Fibroblast of skin of right biceps (primary cell): ENCODE measurements around the gene FKBP15.
"Not testable (repeated sequence)": the region's sequence is repeated elsewhere in the genome, so short reads cannot be mapped to it uniquely, and the experiment has no call there.

Source experiments
- DNase-seq: peaks from one replicate; pipeline ENCODE4 v3.0.0-alpha.2; 2013

FKBP15 gene

GRCh38 chr9:113221003-113221799, at the start of gene FKBP15, which contains the start of gene SLC31A1:
FKBP15 (minus strand) TSS chr9:113221277; CDS start chr9:113221243, 34 bp downstream.
SLC31A1 (plus strand) TSS chr9:113221544; CDS start chr9:113256149, 34,605 bp downstream.
- DNase-seq, result peak; percentile 99

DNA sequence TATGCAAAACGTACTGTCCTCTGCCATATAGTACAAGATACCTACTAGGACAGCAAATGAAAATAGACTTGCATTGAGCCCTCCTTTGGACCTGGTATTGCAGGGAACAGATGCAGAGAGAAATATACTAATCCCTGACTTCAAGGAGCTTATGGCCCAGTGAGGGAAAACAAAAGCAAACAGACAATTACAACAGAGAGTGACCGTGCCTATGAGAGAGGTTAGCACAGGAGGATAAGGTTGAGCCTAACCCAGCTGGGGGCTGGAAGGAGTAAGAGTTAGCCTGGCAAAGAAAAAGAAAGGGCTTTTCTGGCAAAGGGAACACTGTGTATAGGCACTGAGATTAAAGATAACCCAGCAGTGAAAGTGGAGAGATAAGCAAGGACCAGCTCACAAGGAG, 48.8 kb upstream of the FKBP15 start:
- no peak for DNase-seq

GRCh38 chr9:113269355-113269754, 48.3 kb upstream of the FKBP15 start:
- DNase-seq, result no peak

DNA sequence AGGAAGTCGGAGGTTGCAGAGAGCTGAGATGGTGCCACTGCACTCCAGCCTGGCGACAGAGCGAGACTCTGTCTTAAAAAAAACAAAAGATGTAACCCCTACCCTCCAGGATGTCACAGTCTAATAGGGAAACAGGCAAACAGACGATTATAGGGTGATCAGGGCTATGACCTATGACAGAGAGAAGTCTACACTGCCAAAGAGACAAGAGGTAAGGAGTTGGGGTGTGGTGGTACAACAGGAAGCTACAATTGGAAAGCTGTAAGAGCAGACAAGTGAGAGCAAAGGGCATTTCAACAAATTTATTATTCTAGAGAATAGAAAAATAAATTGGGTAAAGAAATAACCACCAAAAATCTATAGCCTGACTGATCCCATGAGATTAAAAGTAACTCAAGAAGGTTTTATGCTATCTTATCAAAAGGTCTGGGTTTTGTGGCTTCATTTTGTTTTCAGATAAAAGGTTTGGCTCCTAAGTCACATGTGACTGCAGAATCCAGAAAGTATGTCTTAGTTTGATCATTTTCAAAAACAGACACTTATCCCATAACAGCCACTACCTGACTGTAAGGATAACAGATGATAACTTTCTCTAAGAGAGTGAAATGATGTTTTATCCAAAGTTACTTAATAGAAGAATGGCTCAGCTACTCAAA, 47.0 kb upstream of the FKBP15 start:
- DNase-seq, result no peak

DNA sequence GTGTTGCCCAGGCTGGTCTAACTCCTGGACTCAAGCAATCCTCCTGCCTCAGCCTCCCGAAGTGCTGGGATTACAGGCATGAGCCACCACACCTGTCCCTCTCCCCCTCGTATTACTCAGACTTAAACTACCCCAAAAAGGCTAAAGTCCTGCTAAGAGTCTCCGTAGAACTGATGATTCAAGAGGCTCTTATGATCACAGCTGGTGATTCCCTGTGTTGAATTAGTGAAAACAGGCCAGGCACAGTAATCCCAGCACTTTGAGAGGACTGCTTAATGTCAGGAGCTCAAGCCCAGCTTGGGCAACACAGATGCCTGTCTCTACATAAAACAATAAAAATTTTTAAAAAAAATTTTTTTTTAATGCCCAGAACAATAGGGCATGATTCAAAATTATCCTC, 45.1 kb upstream of the FKBP15 start:
- DNase-seq, result no peak

DNA sequence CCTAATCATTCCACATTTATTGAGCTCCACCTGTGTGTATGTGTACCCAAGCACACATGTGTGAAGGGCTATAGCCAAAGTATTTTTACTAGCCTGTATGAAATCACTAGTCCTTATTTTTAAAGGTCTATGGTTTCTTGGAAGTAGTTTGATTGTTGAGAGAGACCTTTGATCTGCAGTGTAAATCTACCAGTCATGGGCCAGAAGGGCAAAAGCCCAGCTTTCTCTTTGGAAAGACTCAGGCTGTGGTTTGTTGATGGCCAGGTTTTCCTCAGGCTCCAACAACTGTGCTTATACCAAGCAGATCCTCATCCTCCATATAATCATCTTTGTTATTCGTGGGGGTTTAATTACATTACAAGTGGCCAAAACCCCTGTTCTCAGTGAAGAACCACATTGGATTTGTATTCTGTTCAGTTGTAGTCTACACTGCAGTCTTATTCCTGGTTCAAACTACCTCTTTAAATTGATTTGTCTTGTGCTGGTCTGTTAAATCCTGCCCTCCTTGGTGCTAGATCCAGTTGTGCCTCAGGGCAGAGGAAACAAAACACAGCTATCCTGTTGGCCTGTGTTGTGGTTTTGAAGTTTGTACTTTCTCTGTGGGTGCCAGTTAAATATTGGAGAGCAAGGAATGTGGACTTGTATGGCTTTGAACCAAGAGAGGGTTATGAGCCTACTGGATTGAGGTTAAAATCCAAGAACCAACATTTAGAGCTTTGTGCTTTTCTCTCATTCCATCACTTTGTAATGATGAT, 41.0 kb upstream of the FKBP15 start:
- DNase-seq, result no peak

DNA sequence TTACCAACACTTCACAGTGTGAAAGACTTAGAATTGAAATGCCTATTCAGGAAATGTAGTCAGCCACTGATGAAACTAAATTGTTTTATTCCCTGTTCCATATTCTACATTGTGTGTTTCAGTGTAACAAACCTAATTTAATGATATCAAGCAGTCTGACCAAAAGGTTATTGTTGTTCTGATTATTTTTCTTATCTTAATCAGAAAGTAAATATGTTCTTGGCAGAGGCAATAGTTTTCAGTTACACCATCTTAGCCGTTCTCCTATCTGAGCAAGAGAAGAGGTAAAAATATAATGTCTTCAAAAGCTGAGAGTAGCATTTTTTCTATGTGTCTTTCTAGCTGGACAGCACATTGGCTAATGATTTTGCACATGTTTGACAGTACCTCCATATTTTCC, 37.2 kb upstream of the FKBP15 start:
- DNase-seq, result no peak

GRCh38 chr9:113257863-113258262, 36.8 kb upstream of the FKBP15 start:
- no peak for DNase-seq

DNA sequence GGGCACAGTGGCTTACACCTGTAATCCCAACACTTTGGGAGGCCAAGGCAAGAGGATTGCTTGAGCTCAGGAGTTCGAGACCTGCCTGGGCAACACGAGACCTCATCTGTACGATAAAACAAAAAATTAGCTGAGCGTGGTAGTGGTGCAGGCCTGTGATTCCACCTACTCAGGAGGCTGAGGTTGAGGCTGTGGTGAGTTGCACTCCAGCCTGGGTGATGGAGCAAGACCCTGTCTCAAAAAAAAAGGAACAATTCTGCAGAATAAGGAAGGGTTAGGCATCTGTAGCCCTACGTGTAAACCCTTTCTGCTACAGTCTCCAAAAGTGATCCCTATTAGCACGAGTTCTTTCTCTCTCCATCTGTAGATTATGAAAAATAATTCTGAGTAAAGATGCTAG, 34.4 kb upstream of the FKBP15 start:
- DNase-seq, result no peak

DNA sequence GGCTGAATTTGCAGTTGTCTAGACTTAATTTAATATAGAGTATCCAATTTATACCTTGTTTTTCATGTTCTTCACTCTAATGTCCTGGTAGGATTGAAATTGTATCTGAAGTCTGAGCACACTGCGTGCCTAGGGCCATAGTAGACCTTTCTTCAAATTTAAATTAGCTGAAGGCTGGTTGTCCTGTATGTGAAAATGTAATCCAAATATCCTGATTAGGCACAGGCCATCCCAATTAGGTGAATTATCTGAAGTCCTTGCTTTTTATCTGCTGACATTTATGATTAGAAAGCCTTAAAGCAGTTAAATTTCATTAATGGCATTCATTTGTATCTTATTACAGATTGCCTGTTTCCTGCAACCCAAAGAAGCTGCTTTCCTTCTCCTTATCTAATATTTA, 33.9 kb upstream of the FKBP15 start:
- DNase-seq, result no peak

- no peak for DNase-seq
These were observed 29.7 kb upstream of the FKBP15 start for GRCh38 chr9:113250807-113251206.

GRCh38 chr9:113249661-113250060, 28.6 kb upstream of the FKBP15 start:
- DNase-seq, result not testable (repeated sequence)

GRCh38 chr9:113247640-113248039, 26.6 kb upstream of the FKBP15 start:
- no peak for DNase-seq

GRCh38 chr9:113246928-113247327, 25.9 kb upstream of the FKBP15 start:
- no peak for DNase-seq

DNA sequence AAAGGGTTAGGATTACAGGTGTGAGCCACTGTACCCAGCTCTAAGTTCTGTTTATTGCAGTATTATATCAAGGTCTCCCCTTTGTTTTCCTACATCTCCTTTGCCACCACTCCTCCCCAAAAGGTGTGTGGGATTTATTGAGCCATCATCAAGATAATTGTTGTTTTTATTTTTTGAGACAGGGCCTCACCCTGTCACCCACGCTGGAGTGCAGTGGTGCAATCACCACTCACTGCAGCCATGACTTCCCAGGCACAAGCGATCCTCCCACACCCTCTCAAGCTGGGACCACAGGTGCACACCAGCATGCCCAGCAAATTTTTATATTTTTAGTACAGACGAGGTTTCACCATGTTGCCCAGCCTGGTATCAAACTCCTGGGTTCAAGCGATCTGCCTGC, 24.8 kb upstream of the FKBP15 start:
- no peak for DNase-seq

DNA sequence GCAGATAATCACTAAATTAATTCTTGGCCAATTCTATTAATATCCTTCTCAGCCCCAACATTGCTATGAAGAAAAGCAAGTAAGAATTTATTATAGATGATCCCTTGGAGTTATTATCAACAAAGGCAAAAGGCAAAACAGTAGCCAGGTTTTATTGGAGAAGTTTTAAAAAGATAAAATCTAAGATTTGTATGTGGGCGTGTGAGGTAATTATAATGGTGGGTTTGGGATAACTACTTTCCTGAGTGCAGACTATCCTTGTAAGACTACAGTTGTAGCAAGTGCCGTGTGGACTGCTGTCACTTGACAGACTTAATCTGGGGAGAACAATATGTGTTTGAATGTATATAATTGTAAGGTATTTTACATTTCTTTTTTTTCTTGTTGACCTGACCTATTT, 23.5 kb upstream of the FKBP15 start:
- DNase-seq, result no peak

GRCh38 chr9:113241161-113241560, 20.1 kb upstream of the FKBP15 start:
- DNase-seq, result no peak

DNA sequence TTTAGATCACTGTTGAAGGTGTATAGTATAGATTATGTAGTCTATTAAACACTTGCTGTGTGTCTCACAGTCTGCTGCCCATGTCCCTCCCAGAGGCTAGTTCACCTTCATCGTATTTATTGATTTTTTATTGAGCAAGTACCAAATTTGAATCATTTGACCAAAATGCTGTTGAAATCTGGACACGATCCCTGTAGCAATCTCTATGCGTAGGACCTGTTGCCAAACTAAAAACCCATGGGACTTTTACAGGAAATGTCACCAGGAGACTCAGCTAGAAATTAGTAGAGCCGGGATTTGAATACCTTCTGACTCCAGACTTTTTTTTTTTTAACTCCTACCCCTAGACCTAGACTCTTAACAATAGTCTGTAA, 17.8 kb upstream of the FKBP15 start:
- no peak for DNase-seq

- DNase-seq, result no peak
These were observed 17.3 kb upstream of the FKBP15 start for GRCh38 chr9:113238202-113238858.

DNA sequence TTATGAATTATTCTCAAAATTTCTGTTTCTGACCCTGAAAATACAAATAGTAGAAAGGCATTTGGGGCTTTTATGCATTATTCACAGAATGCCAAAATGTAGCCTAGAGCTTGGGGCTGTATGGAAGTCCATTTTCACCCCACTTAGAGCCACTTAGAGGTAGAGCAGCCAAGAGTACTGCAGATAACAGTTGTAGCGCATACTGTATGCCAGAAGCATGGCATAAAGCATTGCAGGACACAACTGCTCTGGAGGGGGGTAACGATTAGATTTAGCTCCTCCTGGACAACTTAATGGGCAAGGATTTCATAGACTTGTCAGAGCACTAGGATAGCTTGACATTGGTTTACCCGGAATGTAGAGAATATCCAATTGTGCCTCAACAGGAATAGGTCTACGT, 15.9 kb upstream of the FKBP15 start:
- DNase-seq, result no peak

DNA sequence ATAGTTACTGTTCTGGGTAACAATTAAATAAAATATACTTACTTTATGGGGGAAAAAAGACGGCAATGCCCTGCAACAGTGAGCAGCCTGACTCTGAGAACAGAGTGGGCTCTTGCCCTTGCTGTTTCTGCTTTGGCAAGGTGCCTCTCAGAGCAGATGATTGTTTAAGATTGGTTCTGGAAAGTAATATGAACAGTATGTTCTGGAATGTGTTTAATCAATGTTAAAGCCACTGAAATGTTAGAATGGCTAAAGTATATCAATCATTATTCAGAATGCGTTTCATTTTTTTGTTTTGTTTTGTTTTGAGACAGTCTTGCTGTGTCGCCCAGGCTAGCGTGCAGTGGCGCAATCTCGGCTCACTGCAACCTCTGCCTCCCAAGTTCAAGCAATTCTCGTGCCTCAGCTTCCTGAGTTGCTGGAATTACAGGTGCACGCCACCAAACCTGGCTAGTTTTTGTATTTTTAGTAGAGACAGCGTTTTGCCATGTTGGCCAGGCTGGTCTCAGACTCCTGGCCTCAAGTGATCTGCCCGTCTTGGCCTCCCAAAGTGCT, 14.7 kb upstream of the FKBP15 start:
- DNase-seq, result peak; percentile 12

GRCh38 chr9:113231701-113232100, 10.6 kb upstream of the FKBP15 start:
- DNase-seq, result no peak

DNA sequence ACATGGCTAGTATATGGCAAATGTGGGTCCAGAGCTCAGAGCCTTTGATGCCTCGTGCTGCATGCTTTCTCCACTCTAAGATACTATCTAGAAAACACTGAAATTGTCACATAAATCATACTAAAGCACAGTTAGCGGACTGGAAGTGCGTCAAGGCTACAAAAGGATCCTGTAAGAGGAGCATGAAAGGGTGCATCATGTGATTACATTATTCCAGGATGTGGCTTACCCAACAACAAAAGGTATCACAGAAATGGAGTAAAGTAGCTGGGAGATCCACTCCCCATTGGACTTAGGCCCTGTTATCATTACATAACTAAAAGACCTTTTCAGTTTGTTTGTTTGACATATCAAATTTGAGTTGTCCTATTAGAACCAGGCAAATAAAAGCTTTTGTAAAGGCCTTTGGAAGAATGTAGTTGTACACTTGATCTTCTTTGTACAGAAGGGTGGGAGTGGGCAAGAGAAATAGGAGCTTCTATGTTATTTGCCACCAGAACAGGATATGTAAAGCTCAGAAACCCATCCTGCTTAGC, 7.1 kb upstream of the FKBP15 start:
- DNase-seq, result no peak
